WERI-Rb-1 (cell line): ENCODE data around the gene UTF1.

Source experiments
- DNase-seq: peaks from one replicate; pipeline ENCODE4 v3.0.0-alpha.2; 2020
- H3K27ac ChIP-seq: fragments of 250-450 bp; sonication (Bioruptor Pico); 2 replicates; pipeline ENCODE4 v1.5.1; 2020; ENCODE audit warnings: mild to moderate bottlenecking, moderate library complexity
- H3K27me3 ChIP-seq: fragments of 250-450 bp; sonication (Bioruptor Pico); 2 replicates; pipeline ENCODE4 v1.5.1; 2021; ENCODE audit warnings: mild to moderate bottlenecking, low read depth, moderate library complexity; ENCODE audit not compliant: insufficient read depth, severe bottlenecking
- H3K36me3 ChIP-seq: fragments of 250-450 bp; sonication (Bioruptor Pico); 2 replicates; pipeline ENCODE4 v1.5.1; 2020; ENCODE audit warnings: mild to moderate bottlenecking, moderate library complexity
- H3K4me3 ChIP-seq: 2 replicates; pipeline ENCODE4 v1.5.1; 2011; ENCODE audit warnings: low read depth, mild to moderate bottlenecking, control low read depth, low read length
- H3K9me3 ChIP-seq: fragments of 250-450 bp; sonication (Bioruptor Pico); 2 replicates; pipeline ENCODE4 v1.5.1; 2021; ENCODE audit warnings: mild to moderate bottlenecking, moderate library complexity; ENCODE audit not compliant: severe bottlenecking
- CTCF ChIP-seq: IDR thresholded peaks from 2 replicates; pipeline ENCODE4 v1.5.1; 2011; ENCODE audit warnings: low read depth, mild to moderate bottlenecking, control low read depth, inconsistent platforms, low read length

Gene UTF1

GRCh38 chr10:133252223-133252552, 22.2 kb downstream of the UTF1 start:
- Histone ChIP-seq H3K36me3 (no peaks in the 10 kb centered on the region), H3K9me3 (no peaks in the 10 kb centered on the region), H3K27ac (no peak overlapping the region), H3K4me3 (no peak overlapping the region), H3K27me3 (no peaks in the 10 kb centered on the region)
- DNase-seq: no peak
- TF ChIP-seq CTCF: no peak

GRCh38 chr10:133253361-133253955, 23.4 kb downstream of the UTF1 start:
- DNase-seq: no peak
- Histone ChIP-seq H3K36me3 (no peaks in the 10 kb centered on the region), H3K27me3 (no peaks in the 10 kb centered on the region), H3K27ac (no peak overlapping the region), H3K4me3 (no peak overlapping the region), H3K9me3 (no peaks in the 10 kb centered on the region)
- no peak for TF ChIP-seq CTCF

DNA sequence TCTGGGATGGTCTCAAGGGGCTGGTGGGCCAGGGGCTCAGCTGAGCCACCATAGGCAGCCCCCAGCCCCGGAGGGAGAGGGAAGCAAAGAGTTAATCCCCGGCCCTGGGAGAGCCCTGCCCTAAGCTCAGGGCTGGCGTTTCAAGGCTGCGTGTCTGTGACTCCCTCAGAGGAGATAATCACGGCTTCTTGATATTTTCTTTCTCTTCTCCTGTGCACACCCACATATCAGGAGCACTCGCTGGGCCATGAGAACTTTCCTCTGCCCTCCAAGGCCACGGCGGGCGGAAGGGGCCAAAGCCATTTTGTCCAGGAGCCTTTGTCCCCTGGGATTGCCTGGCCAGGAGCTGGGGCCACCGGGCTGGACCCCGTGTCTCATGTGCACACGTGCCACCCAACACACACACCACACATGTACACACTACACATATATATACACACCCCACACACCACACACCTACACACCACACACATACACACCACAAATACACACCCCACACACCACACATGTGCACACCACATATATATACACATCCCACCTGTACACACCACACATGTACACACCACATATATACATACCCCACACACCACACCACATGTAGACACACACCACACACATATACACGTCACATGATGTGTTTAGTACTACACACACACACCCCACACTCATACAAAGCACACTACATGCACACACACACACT, 24.6 kb downstream of the UTF1 start:
- H3K9me3 ChIP-seq: no peaks in the 10 kb centered on the region
- H3K27ac ChIP-seq: peak overlapping the region; percentile 53
- no peaks in the 10 kb centered on the region for H3K36me3 ChIP-seq
- DNase-seq: peak; percentile 47
- no peak overlapping the region for H3K4me3 ChIP-seq
- no peaks in the 10 kb centered on the region for H3K27me3 ChIP-seq
- TF ChIP-seq CTCF: no peak

- Histone ChIP-seq H3K36me3 (no peaks in the 10 kb centered on the region), H3K4me3 (no peak overlapping the region), H3K9me3 (no peaks in the 10 kb centered on the region), H3K27ac (no peak overlapping the region), H3K27me3 (no peaks in the 10 kb centered on the region)
- no peak for DNase-seq
- TF ChIP-seq CTCF: no peak
These were observed 25.3 kb downstream of the UTF1 start for GRCh38 chr10:133255323-133255722.

GRCh38 chr10:133257489-133258065, 27.6 kb downstream of the UTF1 start:
- TF ChIP-seq CTCF: peak; percentile 32; the same call in 1 of the 2 replicates
- peak overlapping the region; percentile 29 for H3K27ac ChIP-seq
- H3K9me3 ChIP-seq: no peaks in the 10 kb centered on the region
- no peaks in the 10 kb centered on the region for H3K36me3 ChIP-seq
- no peak overlapping the region; the same call in 1 of the 2 replicates for H3K4me3 ChIP-seq
- DNase-seq: peak; percentile 65
- no peaks in the 10 kb centered on the region for H3K27me3 ChIP-seq
